Choroid plexus epithelial cell (primary cell): ENCODE data around the gene TFF1.

Experiments used
- DNase-seq: peaks from one replicate; pipeline ENCODE4 v3.0.0-alpha.2; 2010; ENCODE audit warnings: low read depth
- H3K4me3 ChIP-seq: 2 replicates; pipeline ENCODE4 v1.5.1; 2011; ENCODE audit warnings: low read depth, mild to moderate bottlenecking, control low read depth, low read length, moderate library complexity
- CTCF ChIP-seq: conservative IDR thresholded peaks from 2 replicates; pipeline ENCODE4 v1.5.1; 2011; ENCODE audit warnings: low read depth, mild to moderate bottlenecking, control low read depth, inconsistent platforms, low read length, moderate library complexity

TFF1 gene

GRCh38 chr21:42332557-42333317, 33.6 kb downstream of the TFF1 start:
- no peak for TF ChIP-seq CTCF
- H3K4me3 ChIP-seq: no peak overlapping the region
- no peak for DNase-seq

GRCh38 chr21:42331660-42332059, 34.7 kb downstream of the TFF1 start:
- DNase-seq: no peak
- no peak overlapping the region for H3K4me3 ChIP-seq
- TF ChIP-seq CTCF: no peak

GRCh38 chr21:42330380-42331371, 35.7 kb downstream of the TFF1 start:
- no peak overlapping the region for H3K4me3 ChIP-seq
- no peak for TF ChIP-seq CTCF

GRCh38 chr21:42324896-42325295, 41.4 kb downstream of the TFF1 start:
- H3K4me3 ChIP-seq: no peak overlapping the region
- DNase-seq: no peak
- no peak for TF ChIP-seq CTCF

More at GRCh38 chr21:42330380-42331371, 35.7 kb downstream of the TFF1 start:
- peak; percentile 2 for DNase-seq

GRCh38 chr21:42321845-42322244, 44.5 kb downstream of the TFF1 start:
- no peak overlapping the region for H3K4me3 ChIP-seq
- DNase-seq: no peak
- no peak for TF ChIP-seq CTCF

GRCh38 chr21:42321231-42321630, 45.1 kb downstream of the TFF1 start:
- DNase-seq: no peak
- TF ChIP-seq CTCF: no peak
- H3K4me3 ChIP-seq: no peak overlapping the region
